ENCODE measurements around the gene BLOC1S4.

BLOC1S4 gene

GRCh38 chr4:6710282-6710681 lies 5.7 kb upstream of the BLOC1S4 start:
- TF ChIP-seq CTCF (IDR thresholded peaks at IDR 0.05; ENCODE audit: low read depth, low read length) = no peak
- H3K4me3 ChIP-seq (ENCODE audit: low read depth, low read length) = peak overlapping the region; percentile 94

- TF ChIP-seq CTCF (IDR thresholded peaks at IDR 0.05; ENCODE audit: low read depth, low read length) = no peak
- no peak overlapping the region for H3K4me3 ChIP-seq (ENCODE audit: low read depth, low read length)
Observed at GRCh38 chr4:6710996-6711395, 5.0 kb upstream of the BLOC1S4 start.

GRCh38 chr4:6714954-6715353 lies 1.0 kb upstream of the BLOC1S4 start:
- no peak for TF ChIP-seq CTCF (IDR thresholded peaks at IDR 0.05; ENCODE audit: low read depth, low read length)
- H3K4me3 ChIP-seq (ENCODE audit: low read depth, low read length) = no peak overlapping the region

- TF ChIP-seq CTCF (IDR thresholded peaks at IDR 0.05; ENCODE audit: low read depth, low read length) = no peak
Observed at GRCh38 chr4:6715704-6716017, 313 bp upstream of the BLOC1S4 start.

GRCh38 chr4:6716958-6717655 lies 1.1 kb downstream of the BLOC1S4 start:
- TF ChIP-seq CTCF (IDR thresholded peaks at IDR 0.05; ENCODE audit: low read depth, low read length) = no peak
- H3K4me3 ChIP-seq (ENCODE audit: low read depth, low read length) = peak overlapping the region; percentile 85

More at GRCh38 chr4:6715704-6716017, 313 bp upstream of the BLOC1S4 start:
- peak overlapping the region; percentile 85 for H3K4me3 ChIP-seq (ENCODE audit: low read depth, low read length)

GRCh38 chr4:6718932-6719610 lies 3.1 kb downstream of the BLOC1S4 start:
- no peak for TF ChIP-seq CTCF (IDR thresholded peaks at IDR 0.05; ENCODE audit: low read depth, low read length)
- no peak overlapping the region for H3K4me3 ChIP-seq (ENCODE audit: low read depth, low read length)

GRCh38 chr4:6719611-6720179 lies 3.7 kb downstream of the BLOC1S4 start:
- TF ChIP-seq CTCF (IDR thresholded peaks at IDR 0.05; ENCODE audit: low read depth, low read length) = no peak

More at GRCh38 chr4:6719611-6720179, 3.7 kb downstream of the BLOC1S4 start:
- H3K4me3 ChIP-seq (ENCODE audit: low read depth, low read length) = no peak overlapping the region
